DOHH2 (cell line): ENCODE measurements around the gene OR5K2.

Experiments used
- EZH2phosphoT487 ChIP-seq: fragments of 200-600 bp; sonication (generic); IDR thresholded peaks from 2 replicates; pipeline ENCODE4 v1.6.1; 2017; ENCODE audit warnings: borderline replicate concordance, mild to moderate bottlenecking, antibody characterized with exemption, low read length, moderate library complexity, mixed read lengths
- TF ChIP-seq, protein P1 (sequence below): fragments of 200-600 bp; sonication (generic); IDR thresholded peaks from one replicate; pipeline ENCODE4 v1.5.1; 2014; ENCODE audit warnings: antibody characterized with exemption, mild to moderate bottlenecking, low read depth, low read length; ENCODE audit not compliant: poor library complexity, severe bottlenecking

DNA sequence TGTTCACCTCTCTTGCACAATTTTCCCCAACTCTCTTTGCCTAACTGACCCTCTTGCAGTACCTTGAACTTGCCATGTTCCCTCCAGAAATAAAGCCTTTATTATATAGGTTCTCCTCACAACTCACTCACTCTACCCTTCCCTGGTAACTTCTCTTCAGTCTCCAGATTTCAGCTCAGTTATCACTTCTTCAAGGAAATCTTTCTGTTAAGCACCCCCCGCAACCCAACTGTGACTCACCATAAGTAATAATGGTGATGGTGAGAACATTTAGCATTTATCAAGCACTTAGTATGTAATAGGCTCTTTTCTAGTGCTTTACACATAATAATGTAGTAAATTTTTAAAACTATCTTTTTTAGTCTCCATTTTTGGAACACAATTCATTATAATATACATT lies 42.6 kb upstream of the OR5K2 start:
- TF ChIP-seq, protein P1, sequence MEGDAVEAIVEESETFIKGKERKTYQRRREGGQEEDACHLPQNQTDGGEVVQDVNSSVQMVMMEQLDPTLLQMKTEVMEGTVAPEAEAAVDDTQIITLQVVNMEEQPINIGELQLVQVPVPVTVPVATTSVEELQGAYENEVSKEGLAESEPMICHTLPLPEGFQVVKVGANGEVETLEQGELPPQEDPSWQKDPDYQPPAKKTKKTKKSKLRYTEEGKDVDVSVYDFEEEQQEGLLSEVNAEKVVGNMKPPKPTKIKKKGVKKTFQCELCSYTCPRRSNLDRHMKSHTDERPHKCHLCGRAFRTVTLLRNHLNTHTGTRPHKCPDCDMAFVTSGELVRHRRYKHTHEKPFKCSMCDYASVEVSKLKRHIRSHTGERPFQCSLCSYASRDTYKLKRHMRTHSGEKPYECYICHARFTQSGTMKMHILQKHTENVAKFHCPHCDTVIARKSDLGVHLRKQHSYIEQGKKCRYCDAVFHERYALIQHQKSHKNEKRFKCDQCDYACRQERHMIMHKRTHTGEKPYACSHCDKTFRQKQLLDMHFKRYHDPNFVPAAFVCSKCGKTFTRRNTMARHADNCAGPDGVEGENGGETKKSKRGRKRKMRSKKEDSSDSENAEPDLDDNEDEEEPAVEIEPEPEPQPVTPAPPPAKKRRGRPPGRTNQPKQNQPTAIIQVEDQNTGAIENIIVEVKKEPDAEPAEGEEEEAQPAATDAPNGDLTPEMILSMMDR: no peak
- TF ChIP-seq EZH2phosphoT487: no peak
